Psoas muscle (tissue), 8 donors: Measurements from ENCODE around the gene ADRA2B. TPM values are rescaled to one million over a fixed set of nuclear protein-coding genes. Genes with fewer than 3 reads are reported as not detected.

Experiments
- ATAC-seq, 4 donors: fragments of 200-7000 bp; cut with Tn5 transposase; one replicate each; pipeline ENCODE4 v1.9.1; 2020; ENCODE audit warnings: moderate library complexity in 3 of 4, mild to moderate bottlenecking in 2 of 4
- DNase-seq, 2 donors: peaks; one replicate each; pipeline ENCODE4 v3.0.0-alpha.2; 2020
- H3K27ac ChIP-seq: fragments of 200-600 bp; one replicate; pipeline ENCODE4 v1.8.0; 2022
- H3K27me3 ChIP-seq, 3 donors: fragments of 200-600 bp in 1 of 3; one replicate each; pipeline versions ENCODE4 v1.6.1 to v1.8.0; 2013 to 2022; ENCODE audit warnings: low read length in 2 of 3, mild to moderate bottlenecking in 2 of 3, moderate library complexity in 1 of 3; ENCODE audit not compliant: insufficient read depth in 3 of 3
- H3K36me3 ChIP-seq, 2 donors: fragments of 200-600 bp in 1 of 2; one replicate each; pipeline versions ENCODE4 v1.6.1 to v1.8.0; 2013 to 2022; ENCODE audit warnings: low read depth in 1 of 2, mild to moderate bottlenecking in 1 of 2, moderate library complexity in 1 of 2; ENCODE audit not compliant: insufficient read depth in 1 of 2
- H3K4me1 ChIP-seq: fragments of 200-600 bp; one replicate; pipeline ENCODE4 v1.8.0; 2022
- H3K4me3 ChIP-seq: fragments of 200-600 bp; one replicate; pipeline ENCODE4 v1.8.0; 2022; ENCODE audit warnings: mild to moderate bottlenecking
- H3K9me3 ChIP-seq: fragments of 200-600 bp; one replicate; pipeline ENCODE4 v1.8.0; 2022
- WGBS, 3 donors: extraction: QIAGEN DNeasy Blood & Tissue Kit; methylation state at CpG; one replicate each; pipeline versions ENCODE4 v1.1.6 to v1.1.7; 2013; 5-methylcytosine and 5-hydroxymethylcytosine counted together
- intact Hi-C, 2 donors: fragments of 100-400 bp; cut with DNase I; formaldehyde crosslinking; loops; one replicate each; pipeline versions ENCODE4 v1.11.0 to v1.14.2; 2022
- polyA plus RNA-seq, 3 donors: library from polyadenylated mRNA; stranded (reverse); fragments of 200-250 nt; gene quantifications; one replicate each; pipeline ENCODE4 v1.2.3, GENCODE V29; 2013
- total RNA-seq, 4 donors: library from RNA; stranded (reverse); fragmentation: NEBNext Ultra II Directional in 2 of 4; extraction: Animal tissue kit (Norgen Biotek cat#: 25700) in 2 of 4; gene quantifications; one replicate each; pipeline versions ENCODE4 v1.2.1 to v1.2.4, GENCODE V29; 2021 to 2023
- TF ChIP-seq, protein P1 (sequence below): fragments of 200-600 bp; IDR thresholded peaks from one replicate; pipeline ENCODE4 v1.8.0; 2022; ENCODE audit warnings: antibody characterized with exemption
- donor health status: healthy with polysubstance abuse.
- donor health status: DM: no; HTN: no; CAD: no; lungs with moderate emphysema.
- donor health status: Bipolar disorder and iron deficiency.
- donor health status: healthy.
- donor health status: DM: yes; HTN: yes; CAD: no.
- donor health status: DM: no; HTN: no; CAD: no.
- donor health status: DM: no; HTN: no; CAD: no.
- donor health status: DM: yes; HTN: yes; CAD: no.

The ADRA2B gene
- total and polyA plus RNA-seq, 7 donors = 1.6 to 5.3 (median 2.1) TPM

DNA sequence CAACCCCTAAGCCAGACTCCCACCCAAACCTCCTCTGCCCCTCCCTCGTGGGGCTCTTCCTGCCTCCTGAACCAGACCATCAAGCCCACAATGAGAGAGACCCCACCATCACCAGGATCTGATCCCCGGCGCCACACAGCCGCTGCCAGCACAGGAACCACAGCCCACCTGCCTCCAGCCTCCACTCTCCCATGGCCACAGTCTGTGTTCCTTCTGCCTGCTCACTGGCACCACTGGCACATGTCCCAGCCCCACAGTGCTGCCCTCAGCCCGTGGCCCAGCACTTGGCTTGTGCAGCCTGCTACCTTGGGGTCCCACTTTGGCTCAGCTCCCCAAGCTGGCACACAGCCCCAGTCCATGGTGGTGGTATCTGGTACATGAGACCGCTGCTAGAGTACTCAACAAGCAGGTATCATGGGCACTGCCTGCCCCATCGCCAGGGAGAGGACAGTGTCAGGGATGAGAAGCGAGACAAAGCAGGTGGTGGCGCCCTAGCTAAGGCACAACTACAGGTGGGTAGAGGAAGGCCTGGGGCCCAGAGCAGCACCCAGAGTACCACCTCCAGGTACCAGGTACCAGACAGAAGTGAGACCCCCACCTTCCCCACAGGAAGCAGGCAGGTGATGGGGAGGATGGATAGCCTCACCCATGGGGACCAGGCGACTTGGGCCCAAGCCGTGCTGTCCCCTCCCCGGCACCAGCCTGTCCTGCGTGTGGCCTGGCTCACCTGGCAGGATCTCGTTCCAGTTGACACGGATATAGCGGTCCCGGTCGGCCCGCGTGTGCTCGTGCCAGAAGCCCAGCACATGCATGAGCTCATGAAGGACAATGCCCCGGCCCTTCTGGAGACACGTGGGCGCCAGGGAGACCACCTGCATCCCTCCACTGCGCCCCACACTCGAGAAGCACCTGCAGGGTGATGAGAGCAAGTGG lies 15.7 kb upstream of the ADRA2B start:
- Histone ChIP-seq H3K9me3 (no peaks in the 10 kb centered on the region), H3K27me3 (no peaks in the 10 kb centered on the region), H3K36me3 (no peaks in the 10 kb centered on the region), H3K4me1 (no peaks in the 10 kb centered on the region), H3K27ac (no peak overlapping the region), H3K4me3 (no peak overlapping the region)
- TF ChIP-seq, protein P1, sequence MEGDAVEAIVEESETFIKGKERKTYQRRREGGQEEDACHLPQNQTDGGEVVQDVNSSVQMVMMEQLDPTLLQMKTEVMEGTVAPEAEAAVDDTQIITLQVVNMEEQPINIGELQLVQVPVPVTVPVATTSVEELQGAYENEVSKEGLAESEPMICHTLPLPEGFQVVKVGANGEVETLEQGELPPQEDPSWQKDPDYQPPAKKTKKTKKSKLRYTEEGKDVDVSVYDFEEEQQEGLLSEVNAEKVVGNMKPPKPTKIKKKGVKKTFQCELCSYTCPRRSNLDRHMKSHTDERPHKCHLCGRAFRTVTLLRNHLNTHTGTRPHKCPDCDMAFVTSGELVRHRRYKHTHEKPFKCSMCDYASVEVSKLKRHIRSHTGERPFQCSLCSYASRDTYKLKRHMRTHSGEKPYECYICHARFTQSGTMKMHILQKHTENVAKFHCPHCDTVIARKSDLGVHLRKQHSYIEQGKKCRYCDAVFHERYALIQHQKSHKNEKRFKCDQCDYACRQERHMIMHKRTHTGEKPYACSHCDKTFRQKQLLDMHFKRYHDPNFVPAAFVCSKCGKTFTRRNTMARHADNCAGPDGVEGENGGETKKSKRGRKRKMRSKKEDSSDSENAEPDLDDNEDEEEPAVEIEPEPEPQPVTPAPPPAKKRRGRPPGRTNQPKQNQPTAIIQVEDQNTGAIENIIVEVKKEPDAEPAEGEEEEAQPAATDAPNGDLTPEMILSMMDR = no peak
- ATAC-seq (peak in 1 of 4 donors; percentile 20), DNase-seq (no peak)
- WGBS, 3 donors = 85 to 89% (median 87%) methylated on average over 26 of the region's 26 CpGs
- intact Hi-C loops = no loop called here

DNA sequence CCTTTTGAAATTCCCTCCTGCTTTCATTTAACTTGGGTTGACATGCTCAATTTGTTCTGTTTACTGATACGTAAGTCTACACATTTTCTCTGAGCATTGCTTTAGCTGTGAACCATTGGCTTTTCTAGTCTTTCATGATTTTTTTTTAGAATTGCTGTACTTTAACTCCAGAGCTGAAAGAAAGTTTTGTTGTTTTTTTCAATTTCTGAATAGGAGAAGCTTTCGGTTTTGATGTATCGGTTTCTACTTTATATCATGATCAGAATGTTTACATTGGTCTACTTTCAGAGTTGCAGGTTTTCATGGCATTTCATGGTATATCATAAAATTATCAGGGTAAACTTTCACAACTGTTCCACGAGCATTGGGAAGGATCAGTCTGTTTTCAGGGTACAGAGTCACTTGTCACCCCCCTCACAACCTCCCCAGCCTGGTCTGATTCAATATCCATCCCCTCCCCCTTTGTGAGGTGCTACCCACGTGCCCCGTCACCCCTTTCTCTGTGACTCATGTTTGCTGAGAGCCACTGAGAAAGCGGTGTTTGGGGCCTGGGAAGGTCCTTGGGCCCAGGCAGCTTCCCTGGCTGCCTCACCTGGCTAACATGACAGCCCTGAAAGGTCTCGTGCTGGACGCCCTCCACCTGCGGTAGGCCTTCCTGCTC lies 14.9 kb upstream of the ADRA2B start:
- WGBS, 3 donors = 86 to 87% (median 86%) methylated on average over 10 of the region's 10 CpGs
- DNase-seq (no peak), ATAC-seq (no peak)
- Histone ChIP-seq H3K9me3 (no peaks in the 10 kb centered on the region), H3K27ac (no peak overlapping the region), H3K4me3 (no peak overlapping the region), H3K4me1 (no peaks in the 10 kb centered on the region), H3K27me3 (no peaks in the 10 kb centered on the region), H3K36me3 (no peaks in the 10 kb centered on the region)
- TF ChIP-seq, protein P1 = no peak
- intact Hi-C loops = no loop called here

DNA sequence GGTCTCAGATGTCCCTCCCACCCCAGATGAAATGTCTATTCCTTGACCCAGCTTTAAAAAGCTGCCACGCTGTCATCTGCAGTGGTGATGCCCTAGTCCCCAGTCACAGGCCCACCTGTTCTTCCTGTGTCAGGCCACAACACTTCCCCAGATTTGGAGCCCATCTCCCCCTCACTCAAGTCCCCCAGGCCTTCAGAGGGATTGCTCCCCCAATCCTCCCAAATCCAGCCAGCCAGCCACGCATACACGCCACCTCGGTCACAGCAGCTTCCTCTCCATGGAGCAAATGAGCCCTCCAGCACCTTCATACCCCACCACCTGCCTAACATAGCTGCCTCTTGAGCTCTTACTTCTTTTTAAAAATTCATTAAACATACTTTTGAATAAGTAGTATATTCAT lies 14.1 kb upstream of the ADRA2B start:
- Histone ChIP-seq H3K27me3 (no peaks in the 10 kb centered on the region), H3K36me3 (no peaks in the 10 kb centered on the region), H3K4me3 (no peak overlapping the region), H3K4me1 (no peaks in the 10 kb centered on the region), H3K27ac (no peak overlapping the region), H3K9me3 (no peaks in the 10 kb centered on the region)
- WGBS, 3 donors = 84 to 90% (median 88%) methylated on average over 4 of the region's 4 CpGs
- TF ChIP-seq, protein P1 = no peak
- no peak for DNase-seq
- intact Hi-C loops = no loop called here
- no peak for ATAC-seq

DNA sequence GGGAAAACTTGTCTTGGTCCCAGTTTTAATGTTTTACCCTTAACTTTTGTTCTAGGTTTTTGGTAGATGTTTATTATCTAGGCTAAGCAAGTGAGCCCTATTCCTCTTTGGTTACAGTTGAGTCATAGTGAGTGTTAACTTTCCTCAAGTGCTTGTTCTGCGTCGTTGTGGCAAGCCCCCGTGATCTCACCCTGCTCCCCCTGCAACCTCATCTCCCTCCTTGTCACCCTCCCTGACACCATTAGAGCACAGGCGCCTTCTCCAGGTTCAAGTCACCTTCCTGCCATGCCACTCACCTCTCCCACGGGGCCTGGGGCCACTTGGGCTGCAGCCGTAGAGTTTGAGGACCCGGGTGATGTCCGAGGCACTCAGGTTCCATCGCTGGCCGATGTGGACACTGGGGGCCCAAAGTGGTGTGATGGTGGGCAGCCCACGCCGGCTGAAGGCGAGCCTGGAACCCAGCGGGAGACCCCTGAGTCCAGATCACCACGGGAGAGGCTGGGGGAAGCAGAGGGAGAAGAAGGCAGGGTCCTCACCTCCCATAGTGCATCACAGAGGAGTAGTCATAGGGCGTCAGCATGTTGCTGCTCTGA lies 13.3 kb upstream of the ADRA2B start:
- no peak overlapping the region for H3K27ac ChIP-seq
- no peak overlapping the region for H3K4me3 ChIP-seq
- TF ChIP-seq, protein P1 = no peak
- 84 to 87% (median 85%) methylated on average over 16 of the region's 16 CpGs for WGBS, 3 donors
- H3K27me3 ChIP-seq = no peaks in the 10 kb centered on the region
- no peak for ATAC-seq
- H3K9me3 ChIP-seq = no peaks in the 10 kb centered on the region
- intact Hi-C loops = loop anchor here in 1 of 2 donors (10.0 kb wide), 1 partner anchor 125 kb away; no protein-coding TSS in a partner anchor
- H3K4me1 ChIP-seq = no peaks in the 10 kb centered on the region
- DNase-seq = no peak
- no peaks in the 10 kb centered on the region for H3K36me3 ChIP-seq
